ENCODE results near the gene PYGO2.
"Not testable (repeated sequence)": the region's sequence is repeated elsewhere in the genome, so short reads cannot be mapped to it uniquely, and the experiment has no call there.

The PYGO2 gene

GRCh38 chr1:154982341-154982740 is 20.8 kb upstream of the PYGO2 start:
- no peak for DNase-seq (ENCODE audit: low read depth in 2 of 2)

GRCh38 chr1:154978360-154978759 is 16.8 kb upstream of the PYGO2 start:
- no peak for DNase-seq (ENCODE audit: low read depth in 2 of 2)

- not testable (repeated sequence) for DNase-seq (ENCODE audit: low read depth in 2 of 2)
These were observed 16.2 kb upstream of the PYGO2 start for GRCh38 chr1:154977762-154978161.

- DNase-seq (ENCODE audit: low read depth in 2 of 2) = no peak
These were observed 14.0 kb upstream of the PYGO2 start for GRCh38 chr1:154975409-154976059.

- peak; percentile 85 to 91 for DNase-seq (ENCODE audit: low read depth in 2 of 2)
These were observed 13.3 kb upstream of the PYGO2 start for GRCh38 chr1:154974808-154975408.

- peak; percentile 83 to 93 for DNase-seq (ENCODE audit: low read depth in 2 of 2)
These were observed 12.7 kb upstream of the PYGO2 start, which contains the start of gene CKS1B for GRCh38 chr1:154974102-154974807. TSS of gene CKS1B (plus strand) at chr1:154974681. CDS start at chr1:154974746, 65 bp downstream.

GRCh38 chr1:154973344-154974101 is 11.9 kb upstream of the PYGO2 start:
- peak; percentile 78 to 86 for DNase-seq (ENCODE audit: low read depth in 2 of 2)

GRCh38 chr1:154972517-154973343 is 11.1 kb upstream of the PYGO2 start:
- no peak for DNase-seq (ENCODE audit: low read depth in 2 of 2)

GRCh38 chr1:154972213-154972516 is 10.6 kb upstream of the PYGO2 start:
- no peak for DNase-seq (ENCODE audit: low read depth in 2 of 2)

GRCh38 chr1:154971341-154971998 is 9.9 kb upstream of the PYGO2 start:
- DNase-seq (ENCODE audit: low read depth in 2 of 2) = no peak

- no peak for DNase-seq (ENCODE audit: low read depth in 2 of 2)
These were observed 9.2 kb upstream of the PYGO2 start, which contains the start of gene SHC1 for GRCh38 chr1:154970631-154971340. TSS of gene SHC1 (minus strand) at chr1:154970747. CDS start at chr1:154970526, 221 bp downstream.

- no peak for DNase-seq (ENCODE audit: low read depth in 2 of 2)
These were observed 8.4 kb upstream of the PYGO2 start for GRCh38 chr1:154969860-154970452.

GRCh38 chr1:154969246-154969645 is 7.7 kb upstream of the PYGO2 start:
- no peak for DNase-seq (ENCODE audit: low read depth in 2 of 2)

- DNase-seq (ENCODE audit: low read depth in 2 of 2) = no peak
These were observed 7.1 kb upstream of the PYGO2 start for GRCh38 chr1:154968731-154969130.

- DNase-seq (ENCODE audit: low read depth in 2 of 2) = no peak
These were observed 5.9 kb upstream of the PYGO2 start for GRCh38 chr1:154967331-154967950.

- no peak for DNase-seq (ENCODE audit: low read depth in 2 of 2)
These were observed 4.5 kb upstream of the PYGO2 start for GRCh38 chr1:154966111-154966510.

GRCh38 chr1:154964359-154964758 is 2.8 kb upstream of the PYGO2 start:
- no peak for DNase-seq (ENCODE audit: low read depth in 2 of 2)

- DNase-seq (ENCODE audit: low read depth in 2 of 2) = no peak
These were observed 2.1 kb upstream of the PYGO2 start for GRCh38 chr1:154963643-154964042.

- DNase-seq (ENCODE audit: low read depth in 2 of 2) = no peak
These were observed 1.3 kb upstream of the PYGO2 start for GRCh38 chr1:154962795-154963330.

Data from activated CD8-positive, alpha-beta memory T cell treated with anti-CD3 and anti-CD28 coated beads for 4 hours (primary cell).